ENCODE measurements around the gene XCR1.

The XCR1 gene

DNA sequence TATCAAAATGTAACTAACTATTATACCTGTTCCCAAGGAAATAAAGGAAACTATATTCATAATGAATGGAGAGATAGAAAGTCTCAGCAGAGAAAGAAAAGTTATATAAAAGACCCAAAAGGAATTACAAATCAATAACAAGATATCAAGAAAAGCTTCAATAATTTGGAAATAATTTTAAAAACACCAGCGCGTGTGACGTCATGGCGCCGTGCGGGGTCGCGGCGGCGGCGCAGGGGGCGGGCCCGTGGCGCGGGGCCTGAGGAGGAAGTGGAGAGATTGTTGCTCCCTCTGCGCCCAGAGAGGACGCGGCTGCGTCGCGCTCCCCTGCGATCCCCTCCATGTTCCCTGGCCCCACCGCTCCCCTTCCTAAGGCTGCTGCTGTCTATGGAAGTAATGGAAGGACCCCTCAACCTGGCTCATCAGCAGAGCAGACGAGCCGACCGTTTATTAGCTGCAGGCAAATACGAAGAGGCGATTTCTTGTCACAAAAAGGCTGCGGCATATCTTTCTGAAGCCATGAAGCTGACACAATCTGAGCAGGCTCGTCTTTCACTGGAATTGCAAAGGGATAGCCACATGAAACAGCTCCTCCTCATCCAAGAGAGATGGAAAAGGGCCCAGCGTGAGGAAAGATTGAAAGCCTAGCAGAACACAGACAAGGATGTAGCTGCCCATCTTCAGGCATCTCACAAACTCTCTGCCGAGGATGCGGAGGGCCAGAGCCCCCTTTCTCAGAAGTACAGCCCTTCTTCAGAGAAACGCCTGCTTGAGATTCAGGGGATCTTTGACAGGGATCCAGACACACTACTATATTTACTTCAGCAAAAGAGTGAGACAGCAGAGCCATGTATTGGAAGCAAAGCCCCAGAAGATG is 4.1 kb downstream of the XCR1 start:
- TF ChIP-seq CTBP1 (IDR thresholded peaks at IDR 0.05; ENCODE audit: borderline replicate concordance) (no peak), FOXM1 (IDR thresholded peaks at IDR 0.05; ENCODE audit: borderline replicate concordance) (no peak), ZNF384 (IDR thresholded peaks at IDR 0.05) (no peak), LEF1 (IDR thresholded peaks at IDR 0.05; ENCODE audit: borderline replicate concordance) (no peak), ARNT (IDR thresholded peaks at IDR 0.05) (no peak), HDGF (IDR thresholded peaks at IDR 0.05; ENCODE audit: borderline replicate concordance) (no peak), PKNOX1 (IDR thresholded peaks at IDR 0.05) (no peak), TARDBP (IDR thresholded peaks at IDR 0.05) (no peak), SP1 (IDR thresholded peaks at IDR 0.05) (no peak), NFRKB (IDR thresholded peaks at IDR 0.05) (no peak), FOXA1 (IDR thresholded peaks at IDR 0.05) (no peak), SUZ12 (IDR thresholded peaks at IDR 0.05) (no peak)
- DNase-seq (ENCODE audit: extremely low spot score), result no peak
- ChIA-PET CTCF (no interaction called here), POLR2A (no interaction called here)

DNA sequence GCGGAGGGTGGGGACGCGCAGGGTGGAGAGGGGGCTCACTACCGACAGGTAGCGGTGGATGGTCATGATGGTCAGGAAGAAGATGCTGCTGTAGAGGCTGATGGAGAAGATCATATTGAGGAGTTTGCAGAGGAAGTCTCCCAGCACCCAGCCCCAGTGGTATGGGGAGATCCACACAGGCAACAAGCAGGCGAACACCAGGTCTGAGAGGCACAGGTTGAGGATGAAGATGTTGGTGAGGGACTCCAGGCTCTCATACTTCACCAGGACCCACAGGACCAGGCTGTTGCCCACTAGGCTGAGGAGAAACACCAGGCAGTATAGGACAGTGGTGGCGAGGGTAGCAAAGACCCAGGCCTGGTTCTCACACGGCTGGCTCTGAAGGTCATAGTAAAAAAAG is 5.8 kb downstream of the XCR1 start:
- TF ChIP-seq TARDBP (IDR thresholded peaks at IDR 0.05) (no peak), HDGF (IDR thresholded peaks at IDR 0.05; ENCODE audit: borderline replicate concordance) (no peak), SUZ12 (IDR thresholded peaks at IDR 0.05) (no peak), CTBP1 (IDR thresholded peaks at IDR 0.05; ENCODE audit: borderline replicate concordance) (no peak), ZNF384 (IDR thresholded peaks at IDR 0.05) (no peak), BHLHE40 (IDR thresholded peaks at IDR 0.05; ENCODE audit: borderline replicate concordance) (no peak), FOXK2 (IDR thresholded peaks at IDR 0.05) (no peak), SP1 (IDR thresholded peaks at IDR 0.05) (no peak), FOXA1 (IDR thresholded peaks at IDR 0.05) (no peak), ELF4 (IDR thresholded peaks at IDR 0.05) (no peak), L3MBTL2 (conservative IDR thresholded peaks at IDR 0.05) (no peak), NFRKB (IDR thresholded peaks at IDR 0.05) (no peak), FOXM1 (IDR thresholded peaks at IDR 0.05; ENCODE audit: borderline replicate concordance) (no peak), ARNT (IDR thresholded peaks at IDR 0.05) (no peak), PKNOX1 (IDR thresholded peaks at IDR 0.05) (no peak), LEF1 (IDR thresholded peaks at IDR 0.05; ENCODE audit: borderline replicate concordance) (no peak)
- ChIA-PET CTCF (no interaction called here), POLR2A (no interaction called here)
- DNase-seq (ENCODE audit: extremely low spot score), result no peak

- no peak for DNase-seq (ENCODE audit: extremely low spot score)
- POLR2A ChIA-PET, result no interaction called here
- CTCF ChIA-PET, result no interaction called here
Measured at GRCh38 chr3:46020766-46021510, 6.3 kb downstream of the XCR1 start.

GRCh38 chr3:46019707-46020106 is 7.6 kb downstream of the XCR1 start:
- DNase-seq (ENCODE audit: extremely low spot score), result no peak
- TF ChIP-seq L3MBTL2 (conservative IDR thresholded peaks at IDR 0.05), result no peak
- no peak for TF ChIP-seq SUZ12 (IDR thresholded peaks at IDR 0.05)
- TF ChIP-seq ARNT (IDR thresholded peaks at IDR 0.05), result no peak
- no peak for TF ChIP-seq BHLHE40 (IDR thresholded peaks at IDR 0.05; ENCODE audit: borderline replicate concordance)
- no peak for TF ChIP-seq CTBP1 (IDR thresholded peaks at IDR 0.05; ENCODE audit: borderline replicate concordance)
- TF ChIP-seq ZNF384 (IDR thresholded peaks at IDR 0.05), result no peak
- no peak for TF ChIP-seq FOXA1 (IDR thresholded peaks at IDR 0.05)
- no peak for TF ChIP-seq FOXK2 (IDR thresholded peaks at IDR 0.05)
- no peak for TF ChIP-seq PKNOX1 (IDR thresholded peaks at IDR 0.05)
- no peak for TF ChIP-seq SP1 (IDR thresholded peaks at IDR 0.05)
- TF ChIP-seq ELF4 (IDR thresholded peaks at IDR 0.05), result no peak
- TF ChIP-seq FOXM1 (IDR thresholded peaks at IDR 0.05; ENCODE audit: borderline replicate concordance), result no peak
- no peak for TF ChIP-seq NFRKB (IDR thresholded peaks at IDR 0.05)
- TF ChIP-seq HDGF (IDR thresholded peaks at IDR 0.05; ENCODE audit: borderline replicate concordance), result no peak
- no peak for TF ChIP-seq LEF1 (IDR thresholded peaks at IDR 0.05; ENCODE audit: borderline replicate concordance)
- ChIA-PET POLR2A (no interaction called here), CTCF (no interaction called here)

More at GRCh38 chr3:46020766-46021510, 6.3 kb downstream of the XCR1 start:
- TF ChIP-seq PKNOX1 (IDR thresholded peaks at IDR 0.05) (no peak), FOXK2 (IDR thresholded peaks at IDR 0.05) (no peak), CTBP1 (IDR thresholded peaks at IDR 0.05; ENCODE audit: borderline replicate concordance) (no peak), HDGF (IDR thresholded peaks at IDR 0.05; ENCODE audit: borderline replicate concordance) (no peak), ARNT (IDR thresholded peaks at IDR 0.05) (no peak), ELF4 (IDR thresholded peaks at IDR 0.05) (no peak), FOXA1 (IDR thresholded peaks at IDR 0.05) (no peak), ZNF384 (IDR thresholded peaks at IDR 0.05) (no peak), FOXM1 (IDR thresholded peaks at IDR 0.05; ENCODE audit: borderline replicate concordance) (no peak), L3MBTL2 (conservative IDR thresholded peaks at IDR 0.05) (no peak), TARDBP (IDR thresholded peaks at IDR 0.05) (no peak), LEF1 (IDR thresholded peaks at IDR 0.05; ENCODE audit: borderline replicate concordance) (no peak), SP1 (IDR thresholded peaks at IDR 0.05) (no peak), NFRKB (IDR thresholded peaks at IDR 0.05) (no peak), BHLHE40 (IDR thresholded peaks at IDR 0.05; ENCODE audit: borderline replicate concordance) (no peak), SUZ12 (IDR thresholded peaks at IDR 0.05) (no peak)
